HEK293 (cell line): ENCODE results near the gene TGFB3.

ENCODE experiments used
- CTCF ChIP-seq: fragments of 450-650 bp; formaldehyde crosslinking; IDR thresholded peaks from 2 replicates; pipeline ENCODE4 v1.5.1; 2016; ENCODE audit warnings: missing biosample characterization, missing genetic modification characterization
- PRDM4 ChIP-seq: fragments of 450-650 bp; formaldehyde crosslinking; IDR thresholded peaks from 2 replicates; pipeline ENCODE4 v1.5.1; 2017; ENCODE audit warnings: missing biosample characterization, missing genetic modification characterization
- REPIN1 ChIP-seq: fragments of 450-650 bp; formaldehyde crosslinking; IDR thresholded peaks from 2 replicates; pipeline ENCODE4 v1.5.1; 2017; ENCODE audit warnings: missing biosample characterization, missing genetic modification characterization, low read depth
- ZNF629 ChIP-seq: fragments of 450-650 bp; formaldehyde crosslinking; IDR thresholded peaks from 2 replicates; pipeline ENCODE4 v1.5.1; 2017; ENCODE audit warnings: missing biosample characterization, missing genetic modification characterization

- no peak for TF ChIP-seq REPIN1 (tag by site-specific recombination)
- no peak for TF ChIP-seq CTCF (tag by site-specific recombination)
- no peak for TF ChIP-seq PRDM4 (tag by site-specific recombination)
- TF ChIP-seq ZNF629 (tag by site-specific recombination), result no peak
Measured at GRCh38 chr14:75993567-75994041, 11.8 kb upstream of the TGFB3 start.
